Measurements from ENCODE around the gene SLC49A3.

Gene SLC49A3

GRCh38 chr4:664713-665231 is 24.2 kb downstream of the SLC49A3 start:
- DNase-seq, result no peak

GRCh38 chr4:663438-664428 is 25.2 kb downstream of the SLC49A3 start:
- peak; percentile 70 for DNase-seq

- DNase-seq, result no peak
Observed at GRCh38 chr4:663046-663437, 25.9 kb downstream of the SLC49A3 start.

- DNase-seq, result no peak
Observed at GRCh38 chr4:661881-662761, 26.8 kb downstream of the SLC49A3 start.

- no peak for DNase-seq
Observed at GRCh38 chr4:661231-661630, 27.7 kb downstream of the SLC49A3 start.

- no peak for DNase-seq
Observed at GRCh38 chr4:660401-660800, 28.6 kb downstream of the SLC49A3 start.

- no peak for DNase-seq
Observed at GRCh38 chr4:659851-660250, 29.1 kb downstream of the SLC49A3 start.

GRCh38 chr4:658681-659667 is 30.0 kb downstream of the SLC49A3 start:
- no peak for DNase-seq

GRCh38 chr4:657834-658667 is 30.9 kb downstream of the SLC49A3 start:
- DNase-seq, result no peak

- no peak for DNase-seq
Observed at GRCh38 chr4:657338-657833, 31.6 kb downstream of the SLC49A3 start.

- DNase-seq, result no peak
Observed at GRCh38 chr4:656436-657337, 32.3 kb downstream of the SLC49A3 start.

GRCh38 chr4:655464-656151 is 33.3 kb downstream of the SLC49A3 start:
- no peak for DNase-seq

- DNase-seq, result no peak
Observed at GRCh38 chr4:654871-655463, 34.0 kb downstream of the SLC49A3 start.

- no peak for DNase-seq
Observed at GRCh38 chr4:654503-654845, 34.5 kb downstream of the SLC49A3 start.

- DNase-seq, result no peak
Observed at GRCh38 chr4:653831-654502, 35.0 kb downstream of the SLC49A3 start.

- DNase-seq, result no peak
Observed at GRCh38 chr4:653080-653821, 35.7 kb downstream of the SLC49A3 start.

- no peak for DNase-seq
Observed at GRCh38 chr4:651884-652642, 36.9 kb downstream of the SLC49A3 start.

Data from activated CD4-positive, alpha-beta T cell treated with anti-CD3 and anti-CD28 coated beads, Interleukin-2, amount 50 U/mL, for 16 hours (primary cell).